H9 (cell line): ENCODE measurements around the gene RADIL. TPM values are rescaled to one million over a fixed set of nuclear protein-coding genes. Genes with fewer than 3 reads are reported as not detected.

Experiments used
- DNase-seq: peaks from one replicate; pipeline ENCODE4 v3.0.0-alpha.2; 2017
- H2AFZ ChIP-seq: one replicate; pipeline ENCODE4 v1.6.1; 2013; ENCODE audit warnings: mild to moderate bottlenecking, low read length, control low read depth, moderate library complexity
- H2AK5ac ChIP-seq: 2 replicates; pipeline ENCODE4 v1.6.1; 2013; ENCODE audit warnings: low read length, control low read depth, mixed read lengths; ENCODE audit not compliant: insufficient read length
- H2BK120ac ChIP-seq: one replicate; pipeline ENCODE4 v1.6.1; 2013; ENCODE audit warnings: low read depth, mild to moderate bottlenecking, low read length, control low read depth, inconsistent platforms; ENCODE audit not compliant: poor library complexity, severe bottlenecking
- H2BK12ac ChIP-seq: 2 replicates; pipeline ENCODE4 v1.6.1; 2013; ENCODE audit warnings: low read length, control low read depth, mixed read lengths, low read depth; ENCODE audit not compliant: insufficient read length
- H2BK15ac ChIP-seq: 2 replicates; pipeline ENCODE4 v1.6.1; 2013; ENCODE audit warnings: low read depth, low read length, control low read depth
- H2BK20ac ChIP-seq: one replicate; pipeline ENCODE4 v1.6.1; 2013; ENCODE audit warnings: low read depth, mild to moderate bottlenecking, low read length, control low read depth, inconsistent platforms; ENCODE audit not compliant: poor library complexity, severe bottlenecking
- H2BK5ac ChIP-seq: 2 replicates; pipeline ENCODE4 v1.6.1; 2013; ENCODE audit warnings: low read length, control low read depth, mixed read lengths; ENCODE audit not compliant: insufficient read length
- H3K14ac ChIP-seq: 2 replicates; pipeline ENCODE4 v1.6.1; 2013; ENCODE audit warnings: low read length, control low read depth; ENCODE audit not compliant: insufficient read depth
- H3K18ac ChIP-seq: 2 replicates; pipeline ENCODE4 v1.6.1; 2013; ENCODE audit warnings: low read depth, mild to moderate bottlenecking, mixed read lengths, low read length, control low read depth; ENCODE audit not compliant: insufficient read length
- H3K23ac ChIP-seq: 2 replicates; pipeline ENCODE4 v1.6.1; 2013; ENCODE audit warnings: low read length, control low read depth, mixed read lengths, low read depth; ENCODE audit not compliant: insufficient read length
- H3K23me2 ChIP-seq: 2 replicates; pipeline ENCODE4 v1.6.1; 2013; ENCODE audit warnings: low read depth, mild to moderate bottlenecking, mixed read lengths, low read length, control low read depth; ENCODE audit not compliant: insufficient read length, poor library complexity, severe bottlenecking
- H3K27ac ChIP-seq: 2 replicates; pipeline ENCODE4 v1.5.1; 2013; ENCODE audit warnings: low read length, control low read depth, mixed read lengths, low read depth; ENCODE audit not compliant: insufficient read length
- H3K27me3 ChIP-seq: 2 replicates; pipeline ENCODE4 v1.6.1; 2013; ENCODE audit warnings: low read length, control low read depth, inconsistent platforms; ENCODE audit not compliant: insufficient read depth
- H3K4ac ChIP-seq: 2 replicates; pipeline ENCODE4 v1.6.1; 2013; ENCODE audit warnings: low read depth, mild to moderate bottlenecking, control low read depth, inconsistent platforms, low read length, moderate library complexity
- H3K4me1 ChIP-seq: 2 replicates; pipeline ENCODE4 v1.6.1; 2013; ENCODE audit warnings: low read length, control low read depth, inconsistent platforms; ENCODE audit not compliant: insufficient read depth
- H3K4me2 ChIP-seq: 2 replicates; pipeline ENCODE4 v1.6.1; 2013; ENCODE audit warnings: low read length, control low read depth, mixed read lengths; ENCODE audit not compliant: insufficient read length, insufficient read depth
- H3K56ac ChIP-seq: 2 replicates; pipeline ENCODE4 v1.6.1; 2013; ENCODE audit warnings: low read depth, mild to moderate bottlenecking, mixed read lengths, low read length, control low read depth; ENCODE audit not compliant: insufficient read length
- H3K79me1 ChIP-seq: 2 replicates; pipeline ENCODE4 v1.6.1; 2013; ENCODE audit warnings: low read depth, mild to moderate bottlenecking, moderate library complexity, low read length, control low read depth, inconsistent platforms; ENCODE audit not compliant: insufficient read depth, poor library complexity, severe bottlenecking
- H3K79me2 ChIP-seq: 2 replicates; pipeline ENCODE4 v1.6.1; 2013; ENCODE audit warnings: low read length, control low read depth, inconsistent platforms; ENCODE audit not compliant: insufficient read depth
- H3K9ac ChIP-seq: 2 replicates; pipeline ENCODE4 v1.6.1; 2013; ENCODE audit warnings: low read length, control low read depth, mixed read lengths; ENCODE audit not compliant: insufficient read length; ENCODE audit errors: extremely low read depth
- H3K9me3 ChIP-seq: one replicate; pipeline ENCODE4 v1.6.1; 2013; ENCODE audit warnings: low read depth, low read length, inconsistent platforms; ENCODE audit not compliant: control insufficient read depth
- H3T11ph ChIP-seq: one replicate; pipeline ENCODE4 v1.6.1; 2013; ENCODE audit warnings: mild to moderate bottlenecking, low read length, control low read depth, inconsistent platforms
- H4K20me1 ChIP-seq: one replicate; pipeline ENCODE4 v1.6.1; 2013; ENCODE audit not compliant: control insufficient read depth, insufficient read length, insufficient read depth
- H4K5ac ChIP-seq: 2 replicates; pipeline ENCODE4 v1.6.1; 2013; ENCODE audit warnings: low read depth, mild to moderate bottlenecking, mixed read lengths, low read length, control low read depth; ENCODE audit not compliant: insufficient read length
- H4K8ac ChIP-seq: replicated peaks from 2 replicates; pipeline ENCODE4 v1.6.1; 2013; ENCODE audit warnings: low read length, control low read depth, mixed read lengths, low read depth; ENCODE audit not compliant: insufficient read length
- H4K91ac ChIP-seq: 2 replicates; pipeline ENCODE4 v1.6.1; 2013; ENCODE audit warnings: low read depth, mild to moderate bottlenecking, moderate library complexity, mixed read lengths, low read length, control low read depth; ENCODE audit not compliant: insufficient read length
- H3K27ac Mint-ChIP-seq, 3 experiments: 2 replicates in 2 of 3; 3 replicates in 1 of 3; pipeline ENCODE4 v1.8.0; 2020 to 2021; ENCODE audit warnings: mixed read lengths in 3 of 3, mild to moderate bottlenecking in 1 of 3, moderate library complexity in 1 of 3
- H3K27me3 Mint-ChIP-seq: 2 replicates; pipeline ENCODE4 v1.8.0; 2021; ENCODE audit warnings: low read depth, mild to moderate bottlenecking, moderate library complexity, mixed read lengths
- H3K36me3 Mint-ChIP-seq, 3 experiments: 2 replicates in 2 of 3; 3 replicates in 1 of 3; pipeline ENCODE4 v1.8.0; 2020 to 2021; ENCODE audit warnings: low read depth in 3 of 3, mixed read lengths in 3 of 3; ENCODE audit not compliant: insufficient read depth in 1 of 3
- H3K4me1 Mint-ChIP-seq, 2 experiments: 2 replicates each; pipeline ENCODE4 v1.8.0; 2020; ENCODE audit warnings: mixed read lengths in 2 of 2
- H3K4me3 Mint-ChIP-seq, 2 experiments: 2 replicates in 1 of 2; 3 replicates in 1 of 2; pipeline ENCODE4 v1.8.0; 2020 to 2021; ENCODE audit warnings: mild to moderate bottlenecking in 2 of 2, mixed read lengths in 2 of 2, moderate library complexity in 1 of 2
- H3K9me3 Mint-ChIP-seq, 2 experiments: 2 replicates in 1 of 2; 3 replicates in 1 of 2; pipeline ENCODE4 v1.8.0; 2020; ENCODE audit warnings: mild to moderate bottlenecking in 2 of 2, mixed read lengths in 2 of 2, moderate library complexity in 1 of 2
- WGBS: extraction: QIAGEN DNeasy Blood & Tissue Kit; methylation state at CpG from one replicate; pipeline ENCODE4 v1.1.7; 2013; ENCODE audit warnings: missing lambda C conversion rate, low lambda C conversion rate, mixed read lengths; ENCODE audit not compliant: insufficient read length; ENCODE audit errors: extremely low coverage; 5-methylcytosine and 5-hydroxymethylcytosine counted together
- total RNA-seq: library from RNA; stranded (reverse); gene quantifications from 2 replicates; pipeline ENCODE4 v1.2.1, GENCODE V29; 2021
- TF ChIP-seq, protein P1 (sequence below): fragments of 200-600 bp; sonication (generic); conservative IDR thresholded peaks from 3 replicates; pipeline ENCODE4 v1.8.0; 2021; ENCODE audit warnings: antibody characterized with exemption, mild to moderate bottlenecking

RADIL gene
- total RNA-seq, 1 experiment from 2014 or later, result 4.7 TPM

DNA sequence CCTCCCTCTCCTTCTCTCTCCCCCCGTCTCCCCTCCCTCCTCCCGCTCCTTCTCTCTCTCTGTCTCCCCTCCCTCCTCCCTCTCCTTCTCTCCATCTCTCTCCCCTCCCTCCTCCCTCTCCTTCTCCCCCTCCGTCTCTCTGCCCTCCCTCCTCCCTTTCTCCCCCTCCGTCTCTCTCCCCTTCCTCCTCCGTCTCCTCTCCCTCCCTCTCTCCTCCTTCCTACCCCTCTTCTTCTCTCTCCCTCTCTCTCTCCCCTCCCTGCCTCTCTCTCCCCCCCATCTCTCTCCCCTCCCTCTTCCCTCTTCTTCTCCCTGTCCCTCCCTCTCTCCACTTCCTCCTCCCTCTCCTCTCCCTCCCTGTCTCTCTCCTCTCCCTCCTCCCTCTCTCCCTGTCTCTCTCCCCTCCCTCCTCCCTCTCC is 75.9 kb downstream of the RADIL start:
- no peak overlapping the region for H3K23ac ChIP-seq
- H3K9ac ChIP-seq, result no peak overlapping the region
- no peaks in the 10 kb centered on the region for H3K27me3 ChIP-seq
- H3K14ac ChIP-seq, result no peak overlapping the region
- no peak overlapping the region for H3K4ac ChIP-seq
- no CpG with 5 or more reads among the region's 5 CpGs for WGBS
- no peak overlapping the region for H2BK20ac ChIP-seq
- no peak for DNase-seq
- H2AFZ ChIP-seq, result no peak overlapping the region
- no peaks in the 10 kb centered on the region for H3K9me3 ChIP-seq
- no peak overlapping the region for H4K5ac ChIP-seq
- Mint-ChIP-seq H3K9me3 (peaks cover 0 to 1% of the 10 kb centered on the region in 2 experiments; a peak in 1 of 5 replicates), H3K27me3 (peaks cover 11% of the 10 kb centered on the region), H3K27ac (no peak overlapping the region), H3K4me1 (peaks cover 6 to 20% of the 10 kb centered on the region in 2 experiments), H3K4me3 (no peak overlapping the region), H3K36me3 (peaks cover 0 to 2% (median 0%) of the 10 kb centered on the region in 3 experiments; a peak in 1 of 7 replicates)
- no peak overlapping the region for H3K56ac ChIP-seq
- no peak overlapping the region for H2BK120ac ChIP-seq
- no peak overlapping the region for H2BK15ac ChIP-seq
- H3K79me2 ChIP-seq, result no peaks in the 10 kb centered on the region
- no peaks in the 10 kb centered on the region for H3K23me2 ChIP-seq
- no peak overlapping the region for H2AK5ac ChIP-seq
- no peak overlapping the region for H3K18ac ChIP-seq
- no peak overlapping the region for H4K91ac ChIP-seq
- no peaks in the 10 kb centered on the region for H3K4me1 ChIP-seq
- H3K27ac ChIP-seq, result no peak overlapping the region
- no peak overlapping the region for H3K4me2 ChIP-seq
- H4K8ac ChIP-seq, result no peak overlapping the region
- H4K20me1 ChIP-seq, result no peaks in the 10 kb centered on the region
- H3T11ph ChIP-seq, result no peak overlapping the region
- H3K79me1 ChIP-seq, result no peaks in the 10 kb centered on the region
- no peak overlapping the region for H2BK12ac ChIP-seq
- TF ChIP-seq, protein P1, sequence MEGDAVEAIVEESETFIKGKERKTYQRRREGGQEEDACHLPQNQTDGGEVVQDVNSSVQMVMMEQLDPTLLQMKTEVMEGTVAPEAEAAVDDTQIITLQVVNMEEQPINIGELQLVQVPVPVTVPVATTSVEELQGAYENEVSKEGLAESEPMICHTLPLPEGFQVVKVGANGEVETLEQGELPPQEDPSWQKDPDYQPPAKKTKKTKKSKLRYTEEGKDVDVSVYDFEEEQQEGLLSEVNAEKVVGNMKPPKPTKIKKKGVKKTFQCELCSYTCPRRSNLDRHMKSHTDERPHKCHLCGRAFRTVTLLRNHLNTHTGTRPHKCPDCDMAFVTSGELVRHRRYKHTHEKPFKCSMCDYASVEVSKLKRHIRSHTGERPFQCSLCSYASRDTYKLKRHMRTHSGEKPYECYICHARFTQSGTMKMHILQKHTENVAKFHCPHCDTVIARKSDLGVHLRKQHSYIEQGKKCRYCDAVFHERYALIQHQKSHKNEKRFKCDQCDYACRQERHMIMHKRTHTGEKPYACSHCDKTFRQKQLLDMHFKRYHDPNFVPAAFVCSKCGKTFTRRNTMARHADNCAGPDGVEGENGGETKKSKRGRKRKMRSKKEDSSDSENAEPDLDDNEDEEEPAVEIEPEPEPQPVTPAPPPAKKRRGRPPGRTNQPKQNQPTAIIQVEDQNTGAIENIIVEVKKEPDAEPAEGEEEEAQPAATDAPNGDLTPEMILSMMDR, result no peak
- H2BK5ac ChIP-seq, result no peak overlapping the region
